Vagina (tissue), 2 donors: Measurements from ENCODE around the gene NSFL1C. TPM values are rescaled to one million over a fixed set of nuclear protein-coding genes. Genes with fewer than 3 reads are reported as not detected.

ENCODE experiments used
- DNase-seq, 2 donors: peaks; one replicate each; pipeline ENCODE4 v3.0.0-alpha.2; 2017; ENCODE audit errors: extremely low spot score in 2 of 2
- H3K27ac ChIP-seq: fragments of 200-600 bp; sonication (generic); one replicate; pipeline ENCODE4 v1.5.1; 2019
- H3K27me3 ChIP-seq: fragments of 200-600 bp; sonication (generic); one replicate; pipeline ENCODE4 v1.5.1; 2019
- H3K36me3 ChIP-seq, 2 donors: fragments of 200-600 bp; sonication (generic); one replicate each; pipeline ENCODE4 v1.5.1; 2017 to 2019
- H3K4me1 ChIP-seq: fragments of 200-600 bp; sonication (generic); one replicate; pipeline ENCODE4 v1.5.1; 2019
- H3K4me3 ChIP-seq, 2 donors: fragments of 200-600 bp; sonication (generic); 1 replicate in 1 of 2; 2 replicates in 1 of 2; pipeline ENCODE4 v1.5.1; 2016 to 2019
- H3K9me3 ChIP-seq: fragments of 200-600 bp; sonication (generic); one replicate; pipeline ENCODE4 v1.5.1; 2019
- POLR2A ChIP-seq, 2 donors: fragments of 450-650 bp; IDR thresholded peaks; one replicate each; pipeline ENCODE4 v1.6.1; 2017; ENCODE audit warnings: antibody characterized with exemption in 2 of 2, mild to moderate bottlenecking in 2 of 2, moderate library complexity in 2 of 2
- POLR2AphosphoS5 ChIP-seq, 2 donors: sonication (generic); formaldehyde crosslinking; IDR thresholded peaks; one replicate each; pipeline ENCODE4 v1.9.0; 2017; ENCODE audit warnings: antibody characterized with exemption in 2 of 2, mild to moderate bottlenecking in 2 of 2, low read depth in 1 of 2; ENCODE audit not compliant: insufficient read depth in 1 of 2
- intact Hi-C: fragments of 100-400 bp; cut with DNase I; formaldehyde crosslinking; loops from one replicate; pipeline ENCODE4 v1.15.1; 2023
- total RNA-seq: library from RNA; depleted of rRNA; stranded (reverse); fragments of >200 nt; gene quantifications from one replicate; pipeline ENCODE4 v1.2.3, GENCODE V29; 2016
- TF ChIP-seq, protein P1 (sequence below), 3 experiments: fragments of 450-650 bp in 2 of 3; fragments of 200-600 bp in 1 of 3; sonication (generic) in 1 of 3; IDR thresholded peaks; one replicate each; pipeline ENCODE4 v1.5.1; 2017 to 2019; ENCODE audit warnings: antibody characterized with exemption in 3 of 3, mild to moderate bottlenecking in 2 of 3, moderate library complexity in 2 of 3

The NSFL1C gene
- total RNA-seq, 1 donor from 2014 or later, result 53.8 TPM

DNA sequence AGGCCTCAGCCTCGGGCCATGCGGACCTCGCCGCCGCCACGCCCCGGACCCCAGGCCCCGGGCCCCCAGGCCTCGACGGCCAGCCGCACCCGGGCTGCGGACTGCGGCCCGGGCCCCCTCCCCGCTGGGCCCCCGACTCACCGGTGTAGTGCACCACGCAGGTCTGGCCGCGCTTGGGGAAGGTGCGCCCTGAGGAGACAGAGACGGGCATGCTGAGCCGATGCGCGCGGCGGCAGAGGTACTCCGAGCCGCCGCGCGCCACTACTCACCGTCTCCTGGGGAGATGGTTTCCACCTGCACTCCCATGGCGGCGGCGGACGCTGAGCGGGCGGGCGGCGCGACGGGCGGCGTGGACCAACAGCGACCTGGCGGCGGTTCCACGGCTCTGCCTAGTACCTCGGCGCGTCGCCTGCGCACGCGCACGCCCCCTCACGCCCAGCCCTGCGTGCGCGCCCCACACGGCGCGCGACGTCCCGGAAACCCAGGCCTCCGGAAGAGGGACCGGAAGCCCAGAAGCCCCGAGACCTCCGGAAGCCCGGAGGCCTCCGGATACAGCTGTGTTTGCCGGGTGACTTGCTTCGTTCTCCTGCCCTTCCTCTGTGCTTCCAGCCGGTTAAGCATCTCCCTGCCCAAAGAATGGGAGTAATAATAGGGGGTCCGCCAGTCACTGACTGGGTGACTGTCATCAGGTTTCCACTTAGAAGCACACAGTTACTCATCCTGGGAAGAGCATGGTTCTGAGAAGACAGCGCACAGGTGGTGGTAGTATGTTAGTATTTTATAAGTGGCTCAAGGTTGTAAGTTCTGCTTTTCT, 73.7 kb downstream of the NSFL1C start, which contains the start of gene FKBP1A:
Gene FKBP1A (minus strand): TSS at position 362 of the 814 bp plus-strand sequence. CDS start 56 bp downstream, at position 306.
- no peak for DNase-seq
- H3K27ac ChIP-seq, result peak within 1 kb of the TSS; percentile 88
- H3K4me3 ChIP-seq, result peak within 1 kb of the TSS; percentile 73 to 91
- no peaks in the 10 kb centered on the region for H3K27me3 ChIP-seq
- H3K36me3 ChIP-seq, result no peaks in the 10 kb centered on the region
- TF ChIP-seq, protein P1, sequence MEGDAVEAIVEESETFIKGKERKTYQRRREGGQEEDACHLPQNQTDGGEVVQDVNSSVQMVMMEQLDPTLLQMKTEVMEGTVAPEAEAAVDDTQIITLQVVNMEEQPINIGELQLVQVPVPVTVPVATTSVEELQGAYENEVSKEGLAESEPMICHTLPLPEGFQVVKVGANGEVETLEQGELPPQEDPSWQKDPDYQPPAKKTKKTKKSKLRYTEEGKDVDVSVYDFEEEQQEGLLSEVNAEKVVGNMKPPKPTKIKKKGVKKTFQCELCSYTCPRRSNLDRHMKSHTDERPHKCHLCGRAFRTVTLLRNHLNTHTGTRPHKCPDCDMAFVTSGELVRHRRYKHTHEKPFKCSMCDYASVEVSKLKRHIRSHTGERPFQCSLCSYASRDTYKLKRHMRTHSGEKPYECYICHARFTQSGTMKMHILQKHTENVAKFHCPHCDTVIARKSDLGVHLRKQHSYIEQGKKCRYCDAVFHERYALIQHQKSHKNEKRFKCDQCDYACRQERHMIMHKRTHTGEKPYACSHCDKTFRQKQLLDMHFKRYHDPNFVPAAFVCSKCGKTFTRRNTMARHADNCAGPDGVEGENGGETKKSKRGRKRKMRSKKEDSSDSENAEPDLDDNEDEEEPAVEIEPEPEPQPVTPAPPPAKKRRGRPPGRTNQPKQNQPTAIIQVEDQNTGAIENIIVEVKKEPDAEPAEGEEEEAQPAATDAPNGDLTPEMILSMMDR (IDR thresholded peaks at IDR 0.05), result no peak
- TF ChIP-seq POLR2AphosphoS5 (IDR thresholded peaks at IDR 0.05; ENCODE audit: insufficient read depth in 1 of 2, low read depth in 1 of 2) (peak in 1 of 2 donors; percentile 75), POLR2A (IDR thresholded peaks at IDR 0.05) (peak in 1 of 2 donors; percentile 73)
- no peaks in the 10 kb centered on the region for H3K9me3 ChIP-seq
- intact Hi-C loops, result loop anchor here (5.0 kb wide), 1 partner anchor 71 kb away; no protein-coding TSS in a partner anchor
- peaks cover 56% of the 10 kb centered on the region for H3K4me1 ChIP-seq

- TF ChIP-seq, protein P1 (IDR thresholded peaks at IDR 0.05), result no peak
- TF ChIP-seq POLR2AphosphoS5 (IDR thresholded peaks at IDR 0.05; ENCODE audit: insufficient read depth in 1 of 2, low read depth in 1 of 2) (no peak), POLR2A (IDR thresholded peaks at IDR 0.05) (no peak)
- no peaks in the 10 kb centered on the region for H3K27me3 ChIP-seq
- intact Hi-C loops, result loop anchor here (5.0 kb wide), 1 partner anchor 70 kb away; no protein-coding TSS in a partner anchor
- no peak for DNase-seq
- no peaks in the 10 kb centered on the region for H3K9me3 ChIP-seq
- H3K4me3 ChIP-seq, result peak overlapping the region; percentile 73 to 91
- no peaks in the 10 kb centered on the region for H3K36me3 ChIP-seq
- H3K4me1 ChIP-seq, result peaks cover 60% of the 10 kb centered on the region
- H3K27ac ChIP-seq, result peak overlapping the region; percentile 88
Observed at GRCh38 chr20:1392443-1392692, 74.3 kb downstream of the NSFL1C start.

Other genes with a start within 250 kb of the NSFL1C start
- gene RAD21L1, start 240.8 kb downstream of the NSFL1C start, total RNA-seq, result not detected
- 6.4 TPM for gene SNPH, start 200.6 kb downstream of the NSFL1C start, total RNA-seq
- 43.5 TPM for gene SDCBP2, start 137.7 kb downstream of the NSFL1C start, total RNA-seq
- 212 TPM for gene FKBP1A, start 73.8 kb downstream of the NSFL1C start, total RNA-seq
- gene SIRPB2, start 24.6 kb upstream of the NSFL1C start, total RNA-seq, result 2.9 TPM
- not detected for gene SIRPD, start 90.9 kb upstream of the NSFL1C start, total RNA-seq
- gene SIRPB1, start 153.2 kb upstream of the NSFL1C start, total RNA-seq, result 2.5 TPM
- not detected for gene SIRPG, start 190.9 kb upstream of the NSFL1C start, total RNA-seq